B cell (primary cell): ENCODE measurements around the gene GABRR1. TPM values are rescaled to one million over a fixed set of nuclear protein-coding genes. Genes with fewer than 3 reads are reported as not detected.

ENCODE experiments used
- ATAC-seq: fragments of 200-7000 bp; cut with Tn5 transposase; one replicate; pipeline ENCODE4 v1.10.0; 2021; ENCODE audit warnings: low read depth, mild to moderate bottlenecking, moderate number of reproducible peaks, moderate library complexity
- CTCF ChIA-PET: fragments of 350-600 bp; sonication (Branson Sonifier 250); formaldehyde crosslinking; loops from one replicate; lab custom pipeline; 2021; ENCODE audit warnings: antibody characterized with exemption, inconsistent platforms; lab: Charles Lee
- POLR2A ChIA-PET: fragments of 350-600 bp; sonication (Branson Sonifier 250); formaldehyde crosslinking; loops from one replicate; lab custom pipeline; 2021; ENCODE audit warnings: antibody characterized with exemption; lab: Charles Lee
- DNase-seq: peaks from one replicate; pipeline ENCODE4 v3.0.0; 2013
- H2AFZ ChIP-seq: 2 replicates; pipeline ENCODE4 v1.6.1; 2012; ENCODE audit warnings: mild to moderate bottlenecking, low read depth, low read length; ENCODE audit not compliant: insufficient read depth, poor library complexity, severe bottlenecking
- H3K27ac ChIP-seq, 2 donors: 1 replicate in 1 of 2; 2 replicates in 1 of 2; pipeline ENCODE4 v1.5.1; 2012 to 2013; ENCODE audit warnings: low read length in 2 of 2, mild to moderate bottlenecking in 2 of 2, moderate library complexity in 1 of 2
- H3K27me3 ChIP-seq, 4 experiments: fragments of 200-600 bp in 1 of 4; sonication (generic) in 1 of 4; replicated peaks in 1 of 4; 1 replicate in 2 of 4; 2 replicates in 2 of 4; pipeline versions ENCODE4 v1.6.1 to v1.7.0; 2013 to 2016; ENCODE audit warnings: low read length in 3 of 4, mild to moderate bottlenecking in 2 of 4, mixed read lengths in 1 of 4, moderate library complexity in 1 of 4; ENCODE audit not compliant: insufficient read depth in 4 of 4, control insufficient read depth in 3 of 4; ENCODE audit errors: control extremely low read depth in 1 of 4
- H3K36me3 ChIP-seq, 2 experiments: replicated peaks in 1 of 2; 1 replicate in 1 of 2; 2 replicates in 1 of 2; pipeline versions ENCODE4 v1.6.1 to v1.7.1; 2013; ENCODE audit warnings: low read length in 1 of 2; ENCODE audit not compliant: insufficient read depth in 2 of 2, control insufficient read depth in 1 of 2; ENCODE audit errors: control extremely low read depth in 1 of 2, extremely low read depth in 1 of 2
- H3K4me1 ChIP-seq, 2 donors: fragments of 200-600 bp in 1 of 2; sonication (generic) in 1 of 2; 1 replicate in 1 of 2; 2 replicates in 1 of 2; pipeline versions ENCODE4 v1.5.1 to v1.6.1; 2013 to 2017; ENCODE audit warnings: low read length in 2 of 2; ENCODE audit not compliant: control insufficient read depth in 2 of 2, insufficient read depth in 2 of 2
- H3K4me2 ChIP-seq: replicated peaks from 2 replicates; pipeline ENCODE3; 2012; ENCODE audit warnings: mild to moderate bottlenecking, low read depth, low read length; ENCODE audit not compliant: poor library complexity, severe bottlenecking
- H3K4me3 ChIP-seq, 5 experiments: fragments of 200-600 bp in 1 of 5; sonication (generic) in 1 of 5; 1 replicate in 3 of 5; 2 replicates in 2 of 5; pipeline versions ENCODE4 v1.5.1 to v1.7.0; 2011 to 2016; ENCODE audit warnings: low read length in 4 of 5, mild to moderate bottlenecking in 4 of 5, low read depth in 2 of 5, control low read depth in 1 of 5, moderate library complexity in 1 of 5; ENCODE audit not compliant: insufficient read depth in 1 of 5; ENCODE audit errors: control extremely low read depth in 1 of 5, extremely low read depth in 1 of 5
- H3K79me2 ChIP-seq: fragments of 200-600 bp; sonication (generic); one replicate; pipeline ENCODE4 v1.6.0; 2016; ENCODE audit warnings: low read length; ENCODE audit not compliant: control insufficient read depth, insufficient read depth
- H3K9ac ChIP-seq: fragments of 200-600 bp; sonication (generic); 2 replicates; pipeline ENCODE4 v1.6.1; 2017; ENCODE audit warnings: mild to moderate bottlenecking, low read length, moderate library complexity
- H3K9me3 ChIP-seq, 3 donors: one replicate each; pipeline versions ENCODE4 v1.6.1 to v1.7.1; 2013; ENCODE audit warnings: low read length in 2 of 3; ENCODE audit not compliant: control insufficient read depth in 2 of 3, insufficient read depth in 1 of 3; ENCODE audit errors: control extremely low read depth in 1 of 3
- H4K20me1 ChIP-seq: 2 replicates; pipeline ENCODE4 v1.6.0; 2012; ENCODE audit warnings: mild to moderate bottlenecking, low read length; ENCODE audit not compliant: insufficient read depth, control insufficient read depth, poor library complexity, severe bottlenecking
- H3K27ac Mint-ChIP-seq: one replicate; pipeline ENCODE4 v1.8.0; 2021; ENCODE audit warnings: mixed read lengths
- H3K27me3 Mint-ChIP-seq: one replicate; pipeline ENCODE4 v1.8.0; 2021; ENCODE audit warnings: mixed read lengths
- H3K4me1 Mint-ChIP-seq: one replicate; pipeline ENCODE4 v1.8.0; 2021; ENCODE audit warnings: mixed read lengths
- H3K4me3 Mint-ChIP-seq: one replicate; pipeline ENCODE4 v1.8.0; 2021; ENCODE audit warnings: mixed read lengths
- H3K9me3 Mint-ChIP-seq: one replicate; pipeline ENCODE4 v1.8.0; 2022; ENCODE audit warnings: mixed read lengths; ENCODE audit not compliant: insufficient read depth
- CTCF ChIP-seq: fragments of 200-600 bp; IDR thresholded peaks from one replicate; pipeline ENCODE4 v1.8.0; 2022; ENCODE audit warnings: antibody characterized with exemption, mild to moderate bottlenecking
- EZH2 ChIP-seq: IDR thresholded peaks from 2 replicates; pipeline ENCODE4 v1.6.1; 2012; ENCODE audit warnings: borderline replicate concordance, low read depth, mild to moderate bottlenecking, moderate library complexity, low read length; ENCODE audit not compliant: insufficient read depth, poor library complexity, severe bottlenecking
- WGBS: methylation state at CpG from one replicate; pipeline ENCODE4 v1.1.5; 2013; ENCODE audit warnings: missing lambda C conversion rate; ENCODE audit not compliant: insufficient coverage; 5-methylcytosine and 5-hydroxymethylcytosine counted together
- intact Hi-C: fragments of 100-400 bp; cut with micrococcal nuclease; formaldehyde crosslinking; loops from one replicate; pipeline ENCODE4 v1.10.0; 2022
- polyA plus RNA-seq: library from polyadenylated mRNA; depleted of rRNA; stranded (reverse); fragments of >200 nt; gene quantifications from 2 replicates; pipeline ENCODE4 v1.2.3, GENCODE V29; 2012
- total RNA-seq, 2 donors: library from RNA; stranded (reverse); fragments of 120-200 nt in 1 of 2; gene quantifications; 1 replicate in 1 of 2; 2 replicates in 1 of 2; pipeline versions ENCODE4 v1.2.3 to v1.2.4, GENCODE V29; 2013 to 2022

GABRR1 gene
- total and polyA plus RNA-seq, 2 donors (not counting 1 experiment from before 2014, with no cell fraction given) = not detected

GRCh38 chr6:89154131-89154530 lies 63.0 kb downstream of the GABRR1 start:
- Mint-ChIP-seq H3K27ac (no peak overlapping the region), H3K9me3 (no peaks in the 10 kb centered on the region), H3K27me3 (no peaks in the 10 kb centered on the region), H3K4me1 (no peaks in the 10 kb centered on the region), H3K4me3 (no peak overlapping the region)
- TF ChIP-seq EZH2 (no peak), CTCF (no peak)
- Histone ChIP-seq H3K4me1 (no peaks in the 10 kb centered on the region), H3K4me2 (no peak overlapping the region), H3K9ac (no peak overlapping the region), H3K4me3 (no peak overlapping the region), H3K27me3 (no peaks in the 10 kb centered on the region), H3K79me2 (no peaks in the 10 kb centered on the region), H3K36me3 (peaks cover 0 to 8% of the 10 kb centered on the region in 2 experiments), H3K27ac (no peak overlapping the region), H3K9me3 (no peaks in the 10 kb centered on the region), H4K20me1 (no peaks in the 10 kb centered on the region), H2AFZ (no peak overlapping the region)
- POLR2A ChIA-PET = no interaction called here
- CTCF ChIA-PET = no interaction called here
- WGBS = no CpG with 5 or more reads among the region's 1 CpG
- DNase-seq = no peak
- ATAC-seq = no peak
- intact Hi-C loops = no loop called here

- no peaks in the 10 kb centered on the region for H3K27me3 ChIP-seq
- no peaks in the 10 kb centered on the region for H3K9me3 ChIP-seq
- TF ChIP-seq EZH2 (no peak), CTCF (no peak)
- no peak for ATAC-seq
- Mint-ChIP-seq H3K4me1 (peaks cover 28% of the 10 kb centered on the region), H3K27ac (no peak overlapping the region), H3K9me3 (no peaks in the 10 kb centered on the region), H3K4me3 (peak overlapping the region; percentile 10), H3K27me3 (no peaks in the 10 kb centered on the region)
- DNase-seq = no peak
- no peaks in the 10 kb centered on the region for H3K36me3 ChIP-seq
- H3K4me2 ChIP-seq = no peak overlapping the region
- POLR2A ChIA-PET = no interaction called here
- peaks cover 14% of the 10 kb centered on the region for H3K79me2 ChIP-seq
- H3K4me3 ChIP-seq = no peak overlapping the region
- 100% methylated on average over 8 of the region's 17 CpGs for WGBS
- CTCF ChIA-PET = interaction anchor here (0.6 to 1.2 kb wide), 3 partner anchors 49 to 374 kb away, joined by 4 read pairs; no protein-coding TSS in a partner anchor
- no peaks in the 10 kb centered on the region for H4K20me1 ChIP-seq
- peaks cover 9 to 11% of the 10 kb centered on the region in 2 donors for H3K4me1 ChIP-seq
- H2AFZ ChIP-seq = no peak overlapping the region
- H3K27ac ChIP-seq = no peak overlapping the region
- intact Hi-C loops = loop anchor here (5.0 kb wide), 2 partner anchors 489 to 1446 kb away; partner anchors contain the start of genes AKIRIN2 and LYRM2
- H3K9ac ChIP-seq = no peak overlapping the region
Measured at GRCh38 chr6:89148016-89148750, 69.0 kb downstream of the GABRR1 start.
